Activated CD8-positive, alpha-beta memory T cell treated with anti-CD3 and anti-CD28 coated beads for 48 hours (primary cell): ENCODE measurements around the gene ST3GAL4.
"Not testable (repeated sequence)": the region's sequence is repeated elsewhere in the genome, so short reads cannot be mapped to it uniquely, and the experiment has no call there.

Experiments
- DNase-seq, 3 experiments: peaks; one replicate each; pipeline ENCODE4 v3.0.0-alpha.2; 2020; ENCODE audit warnings: low read depth in 2 of 3, low spot score in 2 of 3

Gene ST3GAL4

GRCh38 chr11:126355324-126355925 is at the start of gene ST3GAL4:
Gene ST3GAL4, plus strand, starts transcription at chr11:126355686. Its CDS starts 50,470 bp downstream, at chr11:126406156.
- DNase-seq = peak; percentile 43 to 58 (median 57)

- no peak for DNase-seq
Measured at GRCh38 chr11:126305699-126306098, 49.8 kb upstream of the ST3GAL4 start.

- DNase-seq = no peak
Measured at GRCh38 chr11:126307706-126308105, 47.8 kb upstream of the ST3GAL4 start.

GRCh38 chr11:126308271-126308671 is 47.2 kb upstream of the ST3GAL4 start:
- DNase-seq = no peak

- DNase-seq = not testable (repeated sequence)
Measured at GRCh38 chr11:126308771-126309170, 46.7 kb upstream of the ST3GAL4 start.

GRCh38 chr11:126310200-126310991 is 45.1 kb upstream of the ST3GAL4 start:
- peak in 1 of 3 experiments; percentile 35 for DNase-seq

- no peak for DNase-seq
Measured at GRCh38 chr11:126310992-126311310, 44.5 kb upstream of the ST3GAL4 start.

GRCh38 chr11:126311401-126312291 is 43.8 kb upstream of the ST3GAL4 start:
- DNase-seq = no peak

- DNase-seq = no peak
Measured at GRCh38 chr11:126312961-126313360, 42.5 kb upstream of the ST3GAL4 start.

GRCh38 chr11:126313826-126314225 is 41.7 kb upstream of the ST3GAL4 start:
- DNase-seq = no peak

- DNase-seq = no peak
Measured at GRCh38 chr11:126317432-126317755, 38.1 kb upstream of the ST3GAL4 start.

GRCh38 chr11:126317756-126318573 is 37.5 kb upstream of the ST3GAL4 start:
- no peak for DNase-seq

GRCh38 chr11:126318574-126319373 is 36.7 kb upstream of the ST3GAL4 start:
- no peak for DNase-seq

GRCh38 chr11:126319374-126319740 is 36.1 kb upstream of the ST3GAL4 start:
- DNase-seq = no peak

- DNase-seq = no peak
Measured at GRCh38 chr11:126322996-126323395, 32.5 kb upstream of the ST3GAL4 start.

- DNase-seq = no peak
Measured at GRCh38 chr11:126327281-126328000, 28.0 kb upstream of the ST3GAL4 start.

- DNase-seq = no peak
Measured at GRCh38 chr11:126328001-126328390, 27.5 kb upstream of the ST3GAL4 start.

- DNase-seq = no peak
Measured at GRCh38 chr11:126328444-126328843, 27.0 kb upstream of the ST3GAL4 start.

GRCh38 chr11:126328938-126329643 is 26.4 kb upstream of the ST3GAL4 start:
- DNase-seq = no peak
